Chondrocyte (in vitro differentiated cells): Measurements from ENCODE around the gene NDUFS4. TPM values are rescaled to one million over a fixed set of nuclear protein-coding genes. Genes with fewer than 3 reads are reported as not detected.

Experiments
- DNase-seq: peaks from one replicate; pipeline ENCODE4 v3.0.0; 2021; ENCODE audit warnings: mixed read lengths, low spot score
- H3K27ac Mint-ChIP-seq: one replicate; pipeline ENCODE4 v1.8.0; 2021; ENCODE audit warnings: mild to moderate bottlenecking, moderate library complexity, mixed read lengths; ENCODE audit not compliant: unreplicated experiment
- H3K27me3 Mint-ChIP-seq: 2 replicates; pipeline ENCODE4 v1.8.0; 2021; ENCODE audit warnings: low read depth, mixed read lengths
- H3K36me3 Mint-ChIP-seq: 2 replicates; pipeline ENCODE4 v1.8.0; 2021; ENCODE audit warnings: low read depth, mixed read lengths
- H3K4me1 Mint-ChIP-seq: 2 replicates; pipeline ENCODE4 v1.8.0; 2021; ENCODE audit warnings: low read depth, mild to moderate bottlenecking, mixed read lengths
- H3K4me3 Mint-ChIP-seq: one replicate; pipeline ENCODE4 v1.8.0; 2021; ENCODE audit warnings: mild to moderate bottlenecking, moderate library complexity, mixed read lengths; ENCODE audit not compliant: unreplicated experiment
- H3K9me3 Mint-ChIP-seq: 2 replicates; pipeline ENCODE4 v1.8.0; 2021; ENCODE audit warnings: low read depth, mixed read lengths
- total RNA-seq: library from RNA; stranded (reverse); gene quantifications from 3 replicates; pipeline ENCODE4 v1.2.1, GENCODE V29; 2021
- TF ChIP-seq, protein P1 (sequence below): fragments of 200-600 bp; sonication (generic); IDR thresholded peaks from 2 replicates; pipeline ENCODE4 v1.5.0; 2021; ENCODE audit warnings: antibody characterized with exemption, mild to moderate bottlenecking, moderate library complexity

NDUFS4 gene
- total RNA-seq, 1 donor from 2014 or later, result 66.9 TPM

DNA sequence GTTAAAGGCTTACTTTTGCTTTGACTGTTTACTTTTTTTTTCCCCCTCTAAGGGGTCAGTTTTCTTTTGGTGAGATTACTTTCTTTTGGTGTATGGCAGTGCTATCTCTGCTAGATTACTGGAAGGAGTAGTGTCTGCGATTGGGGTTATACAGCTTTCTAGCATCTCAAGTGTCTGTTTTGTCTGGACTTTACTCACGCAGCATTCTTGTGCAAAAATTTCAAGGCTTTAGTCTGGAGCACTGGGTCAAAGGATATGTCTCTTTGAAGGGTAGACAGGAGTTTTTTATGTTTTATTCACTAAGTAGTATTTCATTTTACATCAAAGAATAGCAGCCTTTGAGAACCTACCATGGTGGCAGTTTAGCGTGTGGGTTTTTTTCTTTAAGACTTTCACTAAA is 52.6 kb downstream of the NDUFS4 start:
- H3K4me3 Mint-ChIP-seq, result no peak overlapping the region
- H3K27ac Mint-ChIP-seq, result no peak overlapping the region
- no peak for DNase-seq

DNA sequence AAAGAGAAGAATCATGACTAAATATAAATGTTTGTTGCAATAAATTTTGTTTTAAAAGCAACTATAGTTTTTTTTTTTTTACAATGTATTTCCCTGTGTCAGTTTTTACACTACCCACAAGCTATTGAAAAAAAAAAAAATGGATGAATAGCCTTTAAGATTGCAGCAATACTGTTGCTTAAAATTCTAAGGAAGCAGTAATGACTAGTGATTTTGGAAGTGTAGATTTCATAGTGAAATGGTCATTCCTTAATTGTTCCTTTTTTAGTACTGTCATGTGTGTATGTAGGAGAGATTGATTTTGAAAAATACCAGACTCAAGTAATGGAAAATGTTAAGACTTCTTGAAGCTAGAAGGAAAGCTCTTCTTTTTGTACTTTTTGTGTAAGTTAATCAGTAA is 53.1 kb downstream of the NDUFS4 start:
- H3K27me3 Mint-ChIP-seq, result no peaks in the 10 kb centered on the region
- H3K4me1 Mint-ChIP-seq, result peaks cover 9% of the 10 kb centered on the region
- peaks cover 5% of the 10 kb centered on the region for H3K36me3 Mint-ChIP-seq
- no peaks in the 10 kb centered on the region for H3K9me3 Mint-ChIP-seq
- TF ChIP-seq, protein P1, sequence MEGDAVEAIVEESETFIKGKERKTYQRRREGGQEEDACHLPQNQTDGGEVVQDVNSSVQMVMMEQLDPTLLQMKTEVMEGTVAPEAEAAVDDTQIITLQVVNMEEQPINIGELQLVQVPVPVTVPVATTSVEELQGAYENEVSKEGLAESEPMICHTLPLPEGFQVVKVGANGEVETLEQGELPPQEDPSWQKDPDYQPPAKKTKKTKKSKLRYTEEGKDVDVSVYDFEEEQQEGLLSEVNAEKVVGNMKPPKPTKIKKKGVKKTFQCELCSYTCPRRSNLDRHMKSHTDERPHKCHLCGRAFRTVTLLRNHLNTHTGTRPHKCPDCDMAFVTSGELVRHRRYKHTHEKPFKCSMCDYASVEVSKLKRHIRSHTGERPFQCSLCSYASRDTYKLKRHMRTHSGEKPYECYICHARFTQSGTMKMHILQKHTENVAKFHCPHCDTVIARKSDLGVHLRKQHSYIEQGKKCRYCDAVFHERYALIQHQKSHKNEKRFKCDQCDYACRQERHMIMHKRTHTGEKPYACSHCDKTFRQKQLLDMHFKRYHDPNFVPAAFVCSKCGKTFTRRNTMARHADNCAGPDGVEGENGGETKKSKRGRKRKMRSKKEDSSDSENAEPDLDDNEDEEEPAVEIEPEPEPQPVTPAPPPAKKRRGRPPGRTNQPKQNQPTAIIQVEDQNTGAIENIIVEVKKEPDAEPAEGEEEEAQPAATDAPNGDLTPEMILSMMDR, result no peak
- no peak overlapping the region for H3K4me3 Mint-ChIP-seq
- no peak overlapping the region for H3K27ac Mint-ChIP-seq
- DNase-seq, result no peak

More for the DNA sequence above, 52.6 kb downstream of the NDUFS4 start:
- TF ChIP-seq, protein P1, result no peak
- no peaks in the 10 kb centered on the region for H3K27me3 Mint-ChIP-seq
- peaks cover 5% of the 10 kb centered on the region for H3K36me3 Mint-ChIP-seq
- H3K9me3 Mint-ChIP-seq, result no peaks in the 10 kb centered on the region
- peaks cover 9% of the 10 kb centered on the region for H3K4me1 Mint-ChIP-seq

DNA sequence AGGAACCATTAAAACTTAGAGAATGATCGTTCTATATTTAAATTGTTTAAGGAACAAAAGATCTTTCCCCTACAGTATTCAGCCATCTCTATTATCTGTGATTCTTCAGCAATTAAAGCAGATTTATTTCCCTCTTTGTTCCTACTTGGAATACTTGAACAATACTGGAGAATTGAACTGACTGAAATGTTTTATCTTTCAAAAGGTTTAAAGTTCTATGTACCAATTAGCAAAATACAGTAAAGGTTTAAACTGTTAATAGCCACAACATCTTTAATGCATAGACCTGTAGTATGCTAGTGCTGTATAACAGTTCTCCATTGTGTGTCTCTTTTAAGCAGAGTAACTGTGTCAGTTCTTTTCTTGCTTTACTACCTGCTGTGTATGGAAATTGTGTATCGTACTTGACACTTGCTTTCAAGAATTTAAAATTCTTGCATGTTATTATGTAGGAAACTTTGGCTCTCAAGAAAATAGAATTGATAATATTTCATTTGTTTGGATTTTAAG is 54.0 kb downstream of the NDUFS4 start:
- H3K27me3 Mint-ChIP-seq, result no peaks in the 10 kb centered on the region

DNA sequence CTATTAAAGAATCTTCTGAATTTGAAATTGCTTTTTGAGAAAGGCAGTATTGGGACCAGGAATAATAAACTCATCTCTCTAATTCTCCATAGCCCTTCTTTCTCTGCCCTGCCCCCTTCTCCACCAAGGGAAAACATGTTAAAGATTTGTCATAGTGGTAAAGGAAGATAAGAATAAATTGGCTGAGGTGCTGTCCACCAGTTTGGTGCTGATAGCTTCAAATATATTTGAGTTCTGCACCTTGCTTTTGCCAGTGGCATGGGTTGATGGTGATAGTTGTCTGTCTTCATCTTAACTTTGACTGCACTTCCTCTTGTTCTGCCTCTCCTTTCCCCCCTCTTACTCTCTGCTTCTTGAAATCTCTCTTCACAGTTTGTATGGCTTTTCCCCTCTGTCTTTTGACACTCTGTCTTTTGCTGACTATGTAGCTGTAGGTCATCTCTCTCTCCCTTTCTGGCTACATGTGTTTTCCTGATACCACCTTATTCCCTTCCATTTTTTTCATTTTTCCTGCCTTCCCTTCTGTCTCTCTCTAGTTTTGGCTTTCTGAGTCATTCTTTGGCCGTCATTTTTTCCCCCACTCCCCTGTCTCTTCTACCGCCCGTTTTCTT is 56.6 kb downstream of the NDUFS4 start:
- TF ChIP-seq, protein P1, result no peak
- DNase-seq, result no peak
- H3K36me3 Mint-ChIP-seq, result no peaks in the 10 kb centered on the region
- H3K9me3 Mint-ChIP-seq, result no peaks in the 10 kb centered on the region
- H3K4me3 Mint-ChIP-seq, result no peak overlapping the region
- no peaks in the 10 kb centered on the region for H3K27me3 Mint-ChIP-seq
- no peak overlapping the region for H3K27ac Mint-ChIP-seq
- peaks cover 9% of the 10 kb centered on the region for H3K4me1 Mint-ChIP-seq

More for the DNA sequence above, 54.0 kb downstream of the NDUFS4 start:
- no peaks in the 10 kb centered on the region for H3K36me3 Mint-ChIP-seq
- H3K27ac Mint-ChIP-seq, result no peak overlapping the region
- H3K4me3 Mint-ChIP-seq, result no peak overlapping the region
- DNase-seq, result no peak
- no peaks in the 10 kb centered on the region for H3K9me3 Mint-ChIP-seq
- peaks cover 9% of the 10 kb centered on the region for H3K4me1 Mint-ChIP-seq
- TF ChIP-seq, protein P1, result no peak

DNA sequence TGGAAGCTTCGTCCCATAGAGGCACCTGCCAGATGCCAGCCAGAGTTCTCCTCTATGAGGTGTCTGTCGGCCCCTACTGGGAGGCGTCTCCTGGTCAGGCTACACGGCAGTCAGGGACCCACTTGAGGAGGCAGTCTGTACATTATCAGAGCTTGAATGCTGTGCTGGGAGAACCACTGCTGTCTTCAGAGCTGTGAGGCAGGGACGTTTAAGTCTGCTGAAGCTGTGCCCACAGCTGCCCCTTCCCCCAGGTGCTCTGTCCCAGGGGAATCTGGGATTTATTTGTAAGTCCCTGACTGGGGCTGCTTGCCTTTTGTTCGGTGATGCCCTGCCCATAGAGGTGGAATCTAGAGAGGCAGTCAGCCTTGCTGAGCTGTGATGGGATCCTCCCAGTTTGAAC is 70.8 kb downstream of the NDUFS4 start:
- Mint-ChIP-seq H3K27me3 (no peaks in the 10 kb centered on the region), H3K36me3 (peaks cover 12% of the 10 kb centered on the region), H3K4me1 (peaks cover 8% of the 10 kb centered on the region), H3K4me3 (no peak overlapping the region), H3K27ac (no peak overlapping the region), H3K9me3 (peaks cover 30% of the 10 kb centered on the region)
- TF ChIP-seq, protein P1, result no peak
- DNase-seq, result peak; percentile 53
